ENCODE results near the gene SYK. TPM values are rescaled to one million over a fixed set of nuclear protein-coding genes. Genes with fewer than 3 reads are reported as not detected.

Gene SYK
- total and polyA plus RNA-seq, 2 of the 13 experiments (the other 11 are each of a cell fraction or from before 2014, with no cell fraction given), result not detected

DNA sequence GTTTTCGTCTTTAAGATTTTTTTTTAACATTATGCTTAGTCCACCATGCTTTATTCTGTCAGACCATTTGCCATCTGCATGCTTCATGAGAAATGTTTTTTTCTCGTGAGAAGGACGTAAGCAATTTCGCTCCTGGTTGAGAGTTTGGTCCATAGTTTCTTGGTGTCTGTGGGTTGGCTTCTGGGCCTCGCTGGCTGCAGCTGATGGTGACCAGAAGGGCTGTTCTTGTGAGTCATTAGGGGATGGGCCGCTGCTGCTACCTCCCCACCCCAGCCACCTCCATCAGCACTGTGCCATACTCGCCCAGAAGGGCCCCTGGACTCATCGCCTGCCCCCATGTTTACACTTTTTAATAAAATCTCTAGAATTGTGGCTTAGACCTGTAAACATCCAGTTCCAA lies 11.4 kb downstream of the SYK start:
- H3K4me2 ChIP-seq (ENCODE audit: low read depth, low read length), result no peak overlapping the region
- H3K4me1 ChIP-seq (ENCODE audit: insufficient read depth, low read length), result no peaks in the 10 kb centered on the region
- POLR2A ChIA-PET, result no interaction called here
- ATAC-seq (no peak), DNase-seq (ENCODE audit: low spot score) (no peak), FAIRE-seq (no peak)
- intact Hi-C loops (cut with micrococcal nuclease; ENCODE audit: unreplicated experiment), result no loop called here
- BruUV-seq (replicated peaks), result no TSS peak
- H2AFZ ChIP-seq (ENCODE audit: low read length), result no peak overlapping the region
- peaks cover 0 to 21% of the 10 kb centered on the region in 2 experiments; a peak in 2 of 5 replicates for H3K27me3 ChIP-seq (ENCODE audit: control insufficient read depth in 1 of 2, insufficient read depth in 2 of 2, low read length in 2 of 2)
- no peak overlapping the region for H3K9ac ChIP-seq (ENCODE audit: insufficient read depth, low read depth, low read length)
- TF ChIP-seq MIER3 (CRISPR knock-in tag; IDR thresholded peaks at IDR 0.05; ENCODE audit: borderline replicate concordance) (no peak), YEATS4 (CRISPR knock-in tag; IDR thresholded peaks at IDR 0.05; ENCODE audit: borderline replicate concordance) (no peak), ARNTL (CRISPR knock-in tag; IDR thresholded peaks at IDR 0.05) (no peak), MXI1 (IDR thresholded peaks at IDR 0.05; ENCODE audit: borderline replicate concordance, low read depth, low read length) (no peak), SMARCE1 (IDR thresholded peaks at IDR 0.05; ENCODE audit: borderline replicate concordance) (no peak), ZNF879 (CRISPR knock-in tag; IDR thresholded peaks at IDR 0.05) (no peak), ZBTB34 (CRISPR knock-in tag; IDR thresholded peaks at IDR 0.05) (no peak), ZMAT3 (CRISPR knock-in tag; conservative IDR thresholded peaks at IDR 0.05) (no peak), GPBP1L1 (CRISPR knock-in tag; IDR thresholded peaks at IDR 0.05) (no peak)
- TF ChIP-seq, protein P1, sequence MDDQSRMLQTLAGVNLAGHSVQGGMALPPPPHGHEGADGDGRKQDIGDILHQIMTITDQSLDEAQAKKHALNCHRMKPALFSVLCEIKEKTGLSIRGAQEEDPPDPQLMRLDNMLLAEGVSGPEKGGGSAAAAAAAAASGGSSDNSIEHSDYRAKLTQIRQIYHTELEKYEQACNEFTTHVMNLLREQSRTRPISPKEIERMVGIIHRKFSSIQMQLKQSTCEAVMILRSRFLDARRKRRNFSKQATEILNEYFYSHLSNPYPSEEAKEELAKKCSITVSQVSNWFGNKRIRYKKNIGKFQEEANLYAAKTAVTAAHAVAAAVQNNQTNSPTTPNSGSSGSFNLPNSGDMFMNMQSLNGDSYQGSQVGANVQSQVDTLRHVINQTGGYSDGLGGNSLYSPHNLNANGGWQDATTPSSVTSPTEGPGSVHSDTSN (CRISPR knock-in tag; IDR thresholded peaks at IDR 0.05; ENCODE audit: borderline replicate concordance), result no peak
- H4K20me1 ChIP-seq (ENCODE audit: insufficient read depth, low read length), result no peaks in the 10 kb centered on the region
- H3K27ac ChIP-seq (ENCODE audit: extremely low read length, insufficient read depth, low read length), result no peak overlapping the region
- CTCF ChIA-PET (ENCODE audit: low intra/inter-chr PET ratio, low total read pairs), result no interaction called here
- in situ Hi-C loops (cut with HindIII; ENCODE audit: extremely low pct_ligation_motif_present, low pct_unique_long_range_greater_than_20kb), result no loop called here
- H3K4me3 ChIP-seq (replicated peaks in 1 of 3; ENCODE audit: insufficient read depth in 1 of 3, low read depth in 2 of 3, low read length in 3 of 3), result no peak overlapping the region
- H3K36me3 ChIP-seq (replicated peaks in 1 of 2; ENCODE audit: control insufficient read depth in 1 of 2, insufficient read depth in 2 of 2, low read length in 2 of 2), result no peaks in the 10 kb centered on the region
- no peaks in the 10 kb centered on the region for H3K9me3 ChIP-seq (ENCODE audit: low read length)
- WGBS (ENCODE audit: low lambda C conversion rate), result 0% methylated on average over 8 of the region's 8 CpGs
- H3K79me2 ChIP-seq (ENCODE audit: insufficient read depth, low read length), result no peaks in the 10 kb centered on the region
